ENCODE data around the gene MAGED2. TPM values are rescaled to one million over a fixed set of nuclear protein-coding genes. Genes with fewer than 3 reads are reported as not detected.
A peak's percentile ranks its signal among the peaks of the same experiment; 100 is the strongest.

Gene MAGED2
- total RNA-seq, 1 donor from 2014 or later: 410 TPM

GRCh38 chrX:54811301-54811885, 3.8 kb downstream of the MAGED2 start:
- no peak for DNase-seq (ENCODE audit: low spot score in 2 of 2, unreplicated experiment in 2 of 2)
- no peak overlapping the region for H3K27ac Mint-ChIP-seq
- no peaks in the 10 kb centered on the region for H3K27me3 Mint-ChIP-seq (ENCODE audit: low read depth)
- peaks cover 17% of the 10 kb centered on the region for H3K4me1 Mint-ChIP-seq
- peaks cover 13% of the 10 kb centered on the region for H3K9me3 Mint-ChIP-seq
- peak overlapping the region; percentile 44 for H3K4me3 Mint-ChIP-seq
- no peak for TF ChIP-seq CTCF (IDR thresholded peaks at IDR 0.05; ENCODE audit: unreplicated experiment)
- peaks cover 35% of the 10 kb centered on the region for H3K36me3 Mint-ChIP-seq

- no peak overlapping the region for H3K4me3 Mint-ChIP-seq
- no peak for TF ChIP-seq CTCF (IDR thresholded peaks at IDR 0.05; ENCODE audit: unreplicated experiment)
- no peak for DNase-seq (ENCODE audit: low spot score in 2 of 2, unreplicated experiment in 2 of 2)
- peaks cover 36% of the 10 kb centered on the region for H3K36me3 Mint-ChIP-seq
- H3K4me1 Mint-ChIP-seq: peaks cover 19% of the 10 kb centered on the region
- H3K27me3 Mint-ChIP-seq (ENCODE audit: low read depth): no peaks in the 10 kb centered on the region
- peaks cover 15% of the 10 kb centered on the region for H3K9me3 Mint-ChIP-seq
- H3K27ac Mint-ChIP-seq: no peak overlapping the region
Measured at GRCh38 chrX:54812306-54812705, 4.8 kb downstream of the MAGED2 start.

DNA sequence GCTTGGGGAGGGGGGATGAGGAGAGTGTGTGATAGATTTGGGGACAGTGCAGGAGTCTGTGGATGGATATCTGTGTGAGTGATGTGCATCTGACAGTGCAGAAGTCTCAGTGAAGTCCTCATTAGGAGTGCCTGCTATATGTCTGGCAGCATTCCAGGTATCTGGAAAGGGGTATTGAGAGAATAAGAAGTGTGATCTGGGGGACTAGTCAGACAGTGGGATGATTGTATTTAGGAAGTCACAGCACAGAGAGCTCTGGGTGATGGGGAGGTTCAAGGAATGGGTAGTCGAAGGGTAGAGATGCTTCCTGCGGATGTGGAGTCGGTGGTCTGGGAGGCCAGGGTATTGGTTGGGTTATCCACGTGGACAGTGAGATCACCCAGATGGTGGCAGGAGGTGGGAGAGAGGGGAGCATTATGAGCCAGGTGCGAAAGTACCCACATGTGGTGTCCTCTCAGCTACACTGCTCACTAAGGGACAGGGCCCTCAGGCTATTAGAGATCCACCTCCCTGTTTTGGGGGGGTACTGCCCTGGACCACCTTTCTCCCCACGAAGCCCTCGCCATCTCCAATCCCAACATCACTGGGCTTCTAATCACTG, 9.8 kb downstream of the MAGED2 start:
- no peak for TF ChIP-seq CTCF (IDR thresholded peaks at IDR 0.05; ENCODE audit: unreplicated experiment)
- no peak overlapping the region for H3K4me3 Mint-ChIP-seq
- H3K27me3 Mint-ChIP-seq (ENCODE audit: low read depth): no peaks in the 10 kb centered on the region
- H3K36me3 Mint-ChIP-seq: peaks cover 19% of the 10 kb centered on the region
- peak overlapping the region; percentile 41 for H3K27ac Mint-ChIP-seq
- H3K9me3 Mint-ChIP-seq: peaks cover 14% of the 10 kb centered on the region
- no peak for DNase-seq (ENCODE audit: low spot score in 2 of 2, unreplicated experiment in 2 of 2)
- peaks cover 4% of the 10 kb centered on the region for H3K4me1 Mint-ChIP-seq

GRCh38 chrX:54818221-54818620, 10.7 kb downstream of the MAGED2 start:
- Mint-ChIP-seq H3K4me3 (no peak overlapping the region), H3K9me3 (peaks cover 17% of the 10 kb centered on the region), H3K4me1 (peaks cover 4% of the 10 kb centered on the region), H3K27ac (peak overlapping the region; percentile 84), H3K36me3 (peaks cover 19% of the 10 kb centered on the region), H3K27me3 (ENCODE audit: low read depth) (no peaks in the 10 kb centered on the region)
- TF ChIP-seq CTCF (IDR thresholded peaks at IDR 0.05; ENCODE audit: unreplicated experiment): no peak
- no peak for DNase-seq (ENCODE audit: low spot score in 2 of 2, unreplicated experiment in 2 of 2)

- no peak overlapping the region for H3K4me3 Mint-ChIP-seq
- DNase-seq (ENCODE audit: low spot score in 2 of 2, unreplicated experiment in 2 of 2): no peak
- peaks cover 10% of the 10 kb centered on the region for H3K36me3 Mint-ChIP-seq
- H3K4me1 Mint-ChIP-seq: peaks cover 9% of the 10 kb centered on the region
- no peak for TF ChIP-seq CTCF (IDR thresholded peaks at IDR 0.05; ENCODE audit: unreplicated experiment)
- H3K27ac Mint-ChIP-seq: no peak overlapping the region
- no peaks in the 10 kb centered on the region for H3K27me3 Mint-ChIP-seq (ENCODE audit: low read depth)
- H3K9me3 Mint-ChIP-seq: peaks cover 17% of the 10 kb centered on the region
Measured at GRCh38 chrX:54819201-54819600, 11.7 kb downstream of the MAGED2 start.

Measured in mesothelial cell of epicardium (in vitro differentiated cells).